Caco-2 (cell line): Measurements from ENCODE around the gene CREB5. TPM values are rescaled to one million over a fixed set of nuclear protein-coding genes. Genes with fewer than 3 reads are reported as not detected.

Experiments used
- BruUV-seq: library from RNA; stranded (reverse); fragments of 400-500 nt; replicated peaks from 2 replicates; lab custom pipeline; 2021; lab: Mats Ljungman, UMichigan
- CTCF ChIA-PET: fragments of 300-600 bp; sonication (Branson Sonifier 250); formaldehyde crosslinking; loops from one replicate; lab custom pipeline; 2022; ENCODE audit warnings: antibody characterized with exemption; lab: Charles Lee
- POLR2A ChIA-PET: fragments of 300-600 bp; sonication (Branson Sonifier 250); formaldehyde crosslinking; loops from one replicate; lab custom pipeline; 2022; ENCODE audit warnings: antibody characterized with exemption; lab: Charles Lee
- DNase-seq, 2 experiments: peaks; one replicate each; pipeline versions ENCODE4 v3.0.0 to v3.0.0-alpha.2; 2020 to 2022
- H3K27me3 ChIP-seq: replicated peaks from 2 replicates; pipeline ENCODE4 v1.6.0; 2011; ENCODE audit warnings: low read length; ENCODE audit not compliant: control insufficient read depth, insufficient read depth
- H3K36me3 ChIP-seq: 2 replicates; pipeline ENCODE4 v1.5.1; 2011; ENCODE audit warnings: low read length; ENCODE audit not compliant: control insufficient read depth, insufficient read depth
- H3K4me1 ChIP-seq: fragments of 250-450 bp; sonication (Bioruptor Pico); 2 replicates; pipeline ENCODE4 v1.5.1; 2020; ENCODE audit warnings: mild to moderate bottlenecking
- H3K4me3 ChIP-seq: 2 replicates; pipeline ENCODE4 v1.5.1; 2011; ENCODE audit warnings: low read depth, mild to moderate bottlenecking, control low read depth, low read length
- H3K9me3 ChIP-seq: fragments of 250-450 bp; sonication (Bioruptor Pico); 2 replicates; pipeline ENCODE4 v1.5.1; 2020; ENCODE audit warnings: mild to moderate bottlenecking, moderate library complexity
- H3K27ac Mint-ChIP-seq: one replicate; pipeline ENCODE4 v1.8.0; 2022; ENCODE audit warnings: mixed read lengths; ENCODE audit not compliant: unreplicated experiment
- H3K27me3 Mint-ChIP-seq: one replicate; pipeline ENCODE4 v1.8.0; 2022; ENCODE audit warnings: mixed read lengths; ENCODE audit not compliant: insufficient read depth, unreplicated experiment
- H3K36me3 Mint-ChIP-seq: one replicate; pipeline ENCODE4 v1.8.0; 2022; ENCODE audit warnings: mild to moderate bottlenecking, mixed read lengths; ENCODE audit not compliant: insufficient read depth, unreplicated experiment
- H3K4me1 Mint-ChIP-seq: one replicate; pipeline ENCODE4 v1.8.0; 2022; ENCODE audit warnings: low read depth, mixed read lengths; ENCODE audit not compliant: unreplicated experiment
- H3K4me3 Mint-ChIP-seq: one replicate; pipeline ENCODE4 v1.8.0; 2022; ENCODE audit warnings: mild to moderate bottlenecking, moderate library complexity, mixed read lengths; ENCODE audit not compliant: unreplicated experiment
- H3K9me3 Mint-ChIP-seq: one replicate; pipeline ENCODE4 v1.8.0; 2022; ENCODE audit warnings: mixed read lengths; ENCODE audit not compliant: unreplicated experiment
- intact Hi-C: fragments of 100-400 bp; cut with micrococcal nuclease; formaldehyde crosslinking; loops from one replicate; pipeline ENCODE4 v1.10.0; 2022; ENCODE audit not compliant: unreplicated experiment
- total RNA-seq: library from RNA; stranded (reverse); gene quantifications from 2 replicates; pipeline ENCODE4 v1.2.3, GENCODE V29; 2022
- TF ChIP-seq, protein P1 (sequence below), 2 experiments: fragments of 200-600 bp in 1 of 2; IDR thresholded peaks; 1 replicate in 1 of 2; 2 replicates in 1 of 2; pipeline versions ENCODE4 v1.5.1 to v1.8.0; 2011 to 2022; ENCODE audit warnings: antibody characterized with exemption in 1 of 2, control low read depth in 1 of 2, inconsistent platforms in 1 of 2, low read depth in 1 of 2, low read length in 1 of 2, mild to moderate bottlenecking in 1 of 2, moderate library complexity in 1 of 2; ENCODE audit not compliant: insufficient read depth in 1 of 2, severe bottlenecking in 1 of 2, unreplicated experiment in 1 of 2

The CREB5 gene
- total RNA-seq, 1 experiment from 2014 or later: 9.1 TPM

DNA sequence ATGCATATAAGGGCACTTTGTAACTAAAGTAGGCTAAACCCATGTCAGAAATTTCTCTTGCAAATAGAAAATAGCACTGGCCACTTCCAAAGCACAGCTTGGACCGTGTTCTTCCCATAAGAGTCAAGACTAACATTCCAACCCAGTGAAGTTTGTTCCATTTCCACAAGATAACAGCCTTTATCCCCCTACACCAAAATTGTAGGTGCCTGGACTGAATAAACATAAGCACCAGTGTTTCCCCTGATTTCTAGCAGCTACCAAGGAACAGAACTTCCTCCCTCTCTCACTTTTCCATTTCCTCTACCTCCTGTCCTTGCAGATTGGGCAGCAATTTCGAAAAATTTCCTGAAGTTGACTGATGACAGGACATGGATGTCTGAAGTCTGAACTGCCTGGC is 219.7 kb downstream of the CREB5 start:
- CTCF ChIA-PET: no interaction called here
- DNase-seq: no peak
- Histone ChIP-seq H3K4me3 (no peak overlapping the region), H3K36me3 (no peaks in the 10 kb centered on the region), H3K4me1 (0 out of 2 replicates have a peak, but pooled peaks cover 8% of the 10 kb centered on the region), H3K9me3 (no peaks in the 10 kb centered on the region), H3K27me3 (no peaks in the 10 kb centered on the region)
- intact Hi-C loops: no loop called here
- Mint-ChIP-seq H3K4me1 (peaks cover 7% of the 10 kb centered on the region), H3K27me3 (no peaks in the 10 kb centered on the region), H3K9me3 (no peaks in the 10 kb centered on the region), H3K36me3 (no peaks in the 10 kb centered on the region), H3K4me3 (no peak overlapping the region), H3K27ac (no peak overlapping the region)
- TF ChIP-seq, protein P1, sequence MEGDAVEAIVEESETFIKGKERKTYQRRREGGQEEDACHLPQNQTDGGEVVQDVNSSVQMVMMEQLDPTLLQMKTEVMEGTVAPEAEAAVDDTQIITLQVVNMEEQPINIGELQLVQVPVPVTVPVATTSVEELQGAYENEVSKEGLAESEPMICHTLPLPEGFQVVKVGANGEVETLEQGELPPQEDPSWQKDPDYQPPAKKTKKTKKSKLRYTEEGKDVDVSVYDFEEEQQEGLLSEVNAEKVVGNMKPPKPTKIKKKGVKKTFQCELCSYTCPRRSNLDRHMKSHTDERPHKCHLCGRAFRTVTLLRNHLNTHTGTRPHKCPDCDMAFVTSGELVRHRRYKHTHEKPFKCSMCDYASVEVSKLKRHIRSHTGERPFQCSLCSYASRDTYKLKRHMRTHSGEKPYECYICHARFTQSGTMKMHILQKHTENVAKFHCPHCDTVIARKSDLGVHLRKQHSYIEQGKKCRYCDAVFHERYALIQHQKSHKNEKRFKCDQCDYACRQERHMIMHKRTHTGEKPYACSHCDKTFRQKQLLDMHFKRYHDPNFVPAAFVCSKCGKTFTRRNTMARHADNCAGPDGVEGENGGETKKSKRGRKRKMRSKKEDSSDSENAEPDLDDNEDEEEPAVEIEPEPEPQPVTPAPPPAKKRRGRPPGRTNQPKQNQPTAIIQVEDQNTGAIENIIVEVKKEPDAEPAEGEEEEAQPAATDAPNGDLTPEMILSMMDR (IDR thresholded peaks at IDR 0.05; ENCODE audit: insufficient read depth in 1 of 2, low read depth in 1 of 2, low read length in 1 of 2, severe bottlenecking in 1 of 2, unreplicated experiment in 1 of 2): no peak
- BruUV-seq: no TSS peak
- POLR2A ChIA-PET: no interaction called here

GRCh38 chr7:28638914-28639313 is 226.6 kb downstream of the CREB5 start:
- Histone ChIP-seq H3K9me3 (no peaks in the 10 kb centered on the region), H3K27me3 (no peaks in the 10 kb centered on the region), H3K36me3 (no peaks in the 10 kb centered on the region), H3K4me1 (peaks cover 28% of the 10 kb centered on the region), H3K4me3 (no peak overlapping the region)
- Mint-ChIP-seq H3K27ac (no peak overlapping the region), H3K4me3 (no peak overlapping the region), H3K36me3 (no peaks in the 10 kb centered on the region), H3K27me3 (no peaks in the 10 kb centered on the region), H3K4me1 (peaks cover 15% of the 10 kb centered on the region), H3K9me3 (no peaks in the 10 kb centered on the region)
- ChIA-PET CTCF (no interaction called here), POLR2A (no interaction called here)
- TF ChIP-seq, protein P1 (IDR thresholded peaks at IDR 0.05; ENCODE audit: insufficient read depth in 1 of 2, low read depth in 1 of 2, low read length in 1 of 2, severe bottlenecking in 1 of 2, unreplicated experiment in 1 of 2): no peak
- intact Hi-C loops: no loop called here
- DNase-seq: no peak
- BruUV-seq: no TSS peak

GRCh38 chr7:28640001-28640400 is 227.7 kb downstream of the CREB5 start:
- TF ChIP-seq, protein P1 (IDR thresholded peaks at IDR 0.05; ENCODE audit: insufficient read depth in 1 of 2, low read depth in 1 of 2, low read length in 1 of 2, severe bottlenecking in 1 of 2, unreplicated experiment in 1 of 2): no peak
- intact Hi-C loops: no loop called here
- H3K4me1 Mint-ChIP-seq: peaks cover 19% of the 10 kb centered on the region
- ChIA-PET POLR2A (no interaction called here), CTCF (no interaction called here)
- Histone ChIP-seq H3K27me3 (no peaks in the 10 kb centered on the region), H3K4me1 (peaks cover 32% of the 10 kb centered on the region), H3K9me3 (no peaks in the 10 kb centered on the region), H3K4me3 (no peak overlapping the region), H3K36me3 (no peaks in the 10 kb centered on the region)
- no peaks in the 10 kb centered on the region for H3K27me3 Mint-ChIP-seq
- H3K4me3 Mint-ChIP-seq: no peak overlapping the region
- H3K36me3 Mint-ChIP-seq: no peaks in the 10 kb centered on the region
- no peaks in the 10 kb centered on the region for H3K9me3 Mint-ChIP-seq
- peak in 1 of 2 experiments; percentile 28 for DNase-seq
- no TSS peak for BruUV-seq
- H3K27ac Mint-ChIP-seq: no peak overlapping the region
